WTC11 (cell line): Measurements from ENCODE around the gene SRPK1. TPM values are rescaled to one million over a fixed set of nuclear protein-coding genes. Genes with fewer than 3 reads are reported as not detected.

ENCODE experiments used
- FOXP1 ChIP-seq: sonication (generic); formaldehyde crosslinking; IDR thresholded peaks from 2 replicates; pipeline ENCODE4 v1.8.0; 2022; ENCODE audit warnings: missing genetic modification reagents, mild to moderate bottlenecking, moderate library complexity, borderline replicate concordance
- GABPB1 ChIP-seq: sonication (generic); formaldehyde crosslinking; IDR thresholded peaks from 2 replicates; pipeline ENCODE4 v1.8.1; 2023; ENCODE audit warnings: mild to moderate bottlenecking, missing genetic modification reagents
- HMGA2 ChIP-seq: fragments of 250-450 bp; sonication (Bioruptor Pico); IDR thresholded peaks from 2 replicates; pipeline ENCODE4 v1.4.0; 2021; ENCODE audit warnings: mild to moderate bottlenecking, moderate library complexity
- IRF2 ChIP-seq: sonication (generic); formaldehyde crosslinking; IDR thresholded peaks from 2 replicates; pipeline ENCODE4 v1.8.0; 2022; ENCODE audit warnings: low read depth, missing genetic modification reagents, borderline replicate concordance
- KAT7 ChIP-seq: sonication (generic); formaldehyde crosslinking; IDR thresholded peaks from 2 replicates; pipeline ENCODE4 v1.8.1; 2023; ENCODE audit warnings: missing genetic modification reagents, mild to moderate bottlenecking, borderline replicate concordance
- NFATC4 ChIP-seq: fragments of 250-450 bp; sonication (Bioruptor Pico); IDR thresholded peaks from 2 replicates; pipeline ENCODE4 v1.9.0; 2021; ENCODE audit warnings: mild to moderate bottlenecking
- NR1H2 ChIP-seq: sonication (generic); formaldehyde crosslinking; IDR thresholded peaks from 2 replicates; pipeline ENCODE4 v1.9.0; 2021; ENCODE audit warnings: mild to moderate bottlenecking, moderate library complexity, missing genetic modification reagents
- SMAD3 ChIP-seq: sonication (generic); formaldehyde crosslinking; IDR thresholded peaks from 2 replicates; pipeline ENCODE4 v1.8.0; 2022; ENCODE audit warnings: missing genetic modification reagents, mild to moderate bottlenecking, borderline replicate concordance
- SOX15 ChIP-seq: fragments of 250-450 bp; sonication (Bioruptor Pico); IDR thresholded peaks from 2 replicates; pipeline ENCODE4 v1.9.0; 2021; ENCODE audit warnings: mild to moderate bottlenecking
- TP53 ChIP-seq: sonication (generic); formaldehyde crosslinking; IDR thresholded peaks from 2 replicates; pipeline ENCODE4 v1.8.1; 2023; ENCODE audit warnings: mild to moderate bottlenecking, missing genetic modification reagents
- ZBTB21 ChIP-seq: sonication (generic); formaldehyde crosslinking; IDR thresholded peaks from 2 replicates; pipeline ENCODE4 v1.8.1; 2023; ENCODE audit warnings: mild to moderate bottlenecking, missing genetic modification reagents, borderline replicate concordance
- ZNF317 ChIP-seq: sonication (generic); formaldehyde crosslinking; IDR thresholded peaks from 2 replicates; pipeline ENCODE4 v1.8.1; 2023; ENCODE audit warnings: low read depth, mild to moderate bottlenecking, moderate library complexity, missing genetic modification reagents, borderline replicate concordance
- ZNF416 ChIP-seq: fragments of 250-450 bp; sonication (Bioruptor Pico); IDR thresholded peaks from 2 replicates; pipeline ENCODE4 v1.9.0; 2021; ENCODE audit warnings: mild to moderate bottlenecking, inconsistent platforms
- ZNF671 ChIP-seq: fragments of 250-450 bp; sonication (Bioruptor Pico); IDR thresholded peaks from 2 replicates; pipeline ENCODE4 v1.8.0; 2021; ENCODE audit warnings: mild to moderate bottlenecking
- total RNA-seq: library from RNA; stranded (reverse); gene quantifications from 3 replicates; pipeline ENCODE4 v1.2.3, GENCODE V29; 2021
- TF ChIP-seq, protein P1 (sequence below): fragments of 250-450 bp; sonication (Bioruptor Pico); IDR thresholded peaks from 2 replicates; pipeline ENCODE4 v1.9.0; 2021; ENCODE audit warnings: mild to moderate bottlenecking
- TF ChIP-seq, protein P2 (sequence below): sonication (generic); formaldehyde crosslinking; IDR thresholded peaks from 2 replicates; pipeline ENCODE4 v1.8.0; 2022; ENCODE audit warnings: missing genetic modification reagents
- TF ChIP-seq, protein P3 (sequence below): sonication (generic); formaldehyde crosslinking; IDR thresholded peaks from 2 replicates; pipeline ENCODE4 v1.8.1; 2023; ENCODE audit warnings: mild to moderate bottlenecking, missing genetic modification reagents
- TF ChIP-seq, protein P4 (sequence below): fragments of 200-600 bp; IDR thresholded peaks from 2 replicates; pipeline ENCODE4 v1.8.0; 2022; ENCODE audit warnings: antibody characterized with exemption
- TF ChIP-seq, protein P5 (sequence below): sonication (generic); formaldehyde crosslinking; IDR thresholded peaks from 2 replicates; pipeline ENCODE4 v1.8.1; 2023; ENCODE audit warnings: mild to moderate bottlenecking, missing genetic modification reagents
- TF ChIP-seq, protein P6 (sequence below): sonication (generic); formaldehyde crosslinking; IDR thresholded peaks from 2 replicates; pipeline ENCODE4 v1.8.0; 2023; ENCODE audit warnings: missing genetic modification reagents, mild to moderate bottlenecking, borderline replicate concordance
- TF ChIP-seq, protein P7 (sequence below): sonication (generic); formaldehyde crosslinking; IDR thresholded peaks from 2 replicates; pipeline ENCODE4 v1.8.0; 2023; ENCODE audit warnings: missing genetic modification reagents
- TF ChIP-seq, protein P8 (sequence below): sonication (generic); formaldehyde crosslinking; IDR thresholded peaks from 2 replicates; pipeline ENCODE4 v1.8.1; 2023; ENCODE audit warnings: mild to moderate bottlenecking, missing genetic modification reagents, moderate library complexity

SRPK1 gene
- total RNA-seq, 1 experiment from 2014 or later = 100.0 TPM

DNA sequence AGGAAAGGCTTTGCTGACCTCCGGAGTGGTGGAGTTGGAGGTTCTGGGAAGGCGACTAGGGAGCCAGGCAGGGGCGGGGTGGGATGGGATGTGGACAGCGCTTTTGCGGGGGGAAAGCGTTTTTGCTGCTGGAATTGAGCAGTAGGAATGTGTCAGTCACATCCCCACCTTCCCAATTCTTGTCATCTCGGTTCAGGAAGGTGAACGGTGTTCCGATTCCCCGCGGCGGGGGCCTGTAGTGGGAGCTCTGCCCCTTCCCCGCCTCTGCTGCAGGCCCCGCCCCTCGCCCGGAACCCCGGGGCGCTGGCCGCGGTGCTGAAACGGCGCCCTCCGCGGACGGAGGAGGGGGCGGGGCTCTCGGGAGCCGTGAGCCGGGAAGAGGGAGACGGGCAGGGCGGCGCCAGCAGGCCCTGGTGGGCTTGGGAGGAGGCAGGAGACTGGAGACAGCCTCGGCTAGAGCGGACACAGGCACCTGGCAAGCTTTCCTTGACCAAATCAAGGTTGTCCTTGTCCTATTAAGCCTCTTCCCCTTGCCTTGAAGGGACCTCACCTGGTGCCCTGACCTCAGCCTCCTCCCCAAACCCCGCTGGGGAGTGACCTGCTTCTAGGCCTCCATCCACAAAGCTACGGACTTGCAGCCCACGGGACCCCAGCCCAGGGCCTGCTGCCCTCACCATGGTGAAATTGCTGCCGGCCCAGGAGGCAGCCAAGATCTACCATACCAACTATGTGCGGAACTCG lies 115.7 kb downstream of the SRPK1 start, which contains the start of gene LHFPL5 (continued):
- no peak for TF ChIP-seq SOX15 (CRISPR knock-in tag)
- TF ChIP-seq, protein P1, sequence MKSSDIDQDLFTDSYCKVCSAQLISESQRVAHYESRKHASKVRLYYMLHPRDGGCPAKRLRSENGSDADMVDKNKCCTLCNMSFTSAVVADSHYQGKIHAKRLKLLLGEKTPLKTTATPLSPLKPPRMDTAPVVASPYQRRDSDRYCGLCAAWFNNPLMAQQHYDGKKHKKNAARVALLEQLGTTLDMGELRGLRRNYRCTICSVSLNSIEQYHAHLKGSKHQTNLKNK = no peak
- TF ChIP-seq HMGA2 (CRISPR knock-in tag) = no peak
- TF ChIP-seq ZNF317 (CRISPR knock-in tag) = peak; percentile 43; the same call in 1 of the 2 replicates
- TF ChIP-seq, protein P2, sequence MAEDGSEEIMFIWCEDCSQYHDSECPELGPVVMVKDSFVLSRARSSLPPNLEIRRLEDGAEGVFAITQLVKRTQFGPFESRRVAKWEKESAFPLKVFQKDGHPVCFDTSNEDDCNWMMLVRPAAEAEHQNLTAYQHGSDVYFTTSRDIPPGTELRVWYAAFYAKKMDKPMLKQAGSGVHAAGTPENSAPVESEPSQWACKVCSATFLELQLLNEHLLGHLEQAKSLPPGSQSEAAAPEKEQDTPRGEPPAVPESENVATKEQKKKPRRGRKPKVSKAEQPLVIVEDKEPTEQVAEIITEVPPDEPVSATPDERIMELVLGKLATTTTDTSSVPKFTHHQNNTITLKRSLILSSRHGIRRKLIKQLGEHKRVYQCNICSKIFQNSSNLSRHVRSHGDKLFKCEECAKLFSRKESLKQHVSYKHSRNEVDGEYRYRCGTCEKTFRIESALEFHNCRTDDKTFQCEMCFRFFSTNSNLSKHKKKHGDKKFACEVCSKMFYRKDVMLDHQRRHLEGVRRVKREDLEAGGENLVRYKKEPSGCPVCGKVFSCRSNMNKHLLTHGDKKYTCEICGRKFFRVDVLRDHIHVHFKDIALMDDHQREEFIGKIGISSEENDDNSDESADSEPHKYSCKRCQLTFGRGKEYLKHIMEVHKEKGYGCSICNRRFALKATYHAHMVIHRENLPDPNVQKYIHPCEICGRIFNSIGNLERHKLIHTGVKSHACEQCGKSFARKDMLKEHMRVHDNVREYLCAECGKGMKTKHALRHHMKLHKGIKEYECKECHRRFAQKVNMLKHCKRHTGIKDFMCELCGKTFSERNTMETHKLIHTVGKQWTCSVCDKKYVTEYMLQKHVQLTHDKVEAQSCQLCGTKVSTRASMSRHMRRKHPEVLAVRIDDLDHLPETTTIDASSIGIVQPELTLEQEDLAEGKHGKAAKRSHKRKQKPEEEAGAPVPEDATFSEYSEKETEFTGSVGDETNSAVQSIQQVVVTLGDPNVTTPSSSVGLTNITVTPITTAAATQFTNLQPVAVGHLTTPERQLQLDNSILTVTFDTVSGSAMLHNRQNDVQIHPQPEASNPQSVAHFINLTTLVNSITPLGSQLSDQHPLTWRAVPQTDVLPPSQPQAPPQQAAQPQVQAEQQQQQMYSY (CRISPR knock-in tag) = no peak
- TF ChIP-seq, protein P3, sequence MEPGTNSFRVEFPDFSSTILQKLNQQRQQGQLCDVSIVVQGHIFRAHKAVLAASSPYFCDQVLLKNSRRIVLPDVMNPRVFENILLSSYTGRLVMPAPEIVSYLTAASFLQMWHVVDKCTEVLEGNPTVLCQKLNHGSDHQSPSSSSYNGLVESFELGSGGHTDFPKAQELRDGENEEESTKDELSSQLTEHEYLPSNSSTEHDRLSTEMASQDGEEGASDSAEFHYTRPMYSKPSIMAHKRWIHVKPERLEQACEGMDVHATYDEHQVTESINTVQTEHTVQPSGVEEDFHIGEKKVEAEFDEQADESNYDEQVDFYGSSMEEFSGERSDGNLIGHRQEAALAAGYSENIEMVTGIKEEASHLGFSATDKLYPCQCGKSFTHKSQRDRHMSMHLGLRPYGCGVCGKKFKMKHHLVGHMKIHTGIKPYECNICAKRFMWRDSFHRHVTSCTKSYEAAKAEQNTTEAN = peak; percentile 89; the same call in 1 of the 2 replicates
- TF ChIP-seq GABPB1 (CRISPR knock-in tag) = peak; percentile 89
- TF ChIP-seq TP53 (CRISPR knock-in tag) = no peak
- TF ChIP-seq NFATC4 (CRISPR knock-in tag) = no peak
- TF ChIP-seq, protein P4, sequence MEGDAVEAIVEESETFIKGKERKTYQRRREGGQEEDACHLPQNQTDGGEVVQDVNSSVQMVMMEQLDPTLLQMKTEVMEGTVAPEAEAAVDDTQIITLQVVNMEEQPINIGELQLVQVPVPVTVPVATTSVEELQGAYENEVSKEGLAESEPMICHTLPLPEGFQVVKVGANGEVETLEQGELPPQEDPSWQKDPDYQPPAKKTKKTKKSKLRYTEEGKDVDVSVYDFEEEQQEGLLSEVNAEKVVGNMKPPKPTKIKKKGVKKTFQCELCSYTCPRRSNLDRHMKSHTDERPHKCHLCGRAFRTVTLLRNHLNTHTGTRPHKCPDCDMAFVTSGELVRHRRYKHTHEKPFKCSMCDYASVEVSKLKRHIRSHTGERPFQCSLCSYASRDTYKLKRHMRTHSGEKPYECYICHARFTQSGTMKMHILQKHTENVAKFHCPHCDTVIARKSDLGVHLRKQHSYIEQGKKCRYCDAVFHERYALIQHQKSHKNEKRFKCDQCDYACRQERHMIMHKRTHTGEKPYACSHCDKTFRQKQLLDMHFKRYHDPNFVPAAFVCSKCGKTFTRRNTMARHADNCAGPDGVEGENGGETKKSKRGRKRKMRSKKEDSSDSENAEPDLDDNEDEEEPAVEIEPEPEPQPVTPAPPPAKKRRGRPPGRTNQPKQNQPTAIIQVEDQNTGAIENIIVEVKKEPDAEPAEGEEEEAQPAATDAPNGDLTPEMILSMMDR = no peak
- TF ChIP-seq ZNF671 (CRISPR knock-in tag) = no peak
- TF ChIP-seq NR1H2 (CRISPR knock-in tag) = no peak
- TF ChIP-seq KAT7 (CRISPR knock-in tag) = no peak
- TF ChIP-seq, protein P5, sequence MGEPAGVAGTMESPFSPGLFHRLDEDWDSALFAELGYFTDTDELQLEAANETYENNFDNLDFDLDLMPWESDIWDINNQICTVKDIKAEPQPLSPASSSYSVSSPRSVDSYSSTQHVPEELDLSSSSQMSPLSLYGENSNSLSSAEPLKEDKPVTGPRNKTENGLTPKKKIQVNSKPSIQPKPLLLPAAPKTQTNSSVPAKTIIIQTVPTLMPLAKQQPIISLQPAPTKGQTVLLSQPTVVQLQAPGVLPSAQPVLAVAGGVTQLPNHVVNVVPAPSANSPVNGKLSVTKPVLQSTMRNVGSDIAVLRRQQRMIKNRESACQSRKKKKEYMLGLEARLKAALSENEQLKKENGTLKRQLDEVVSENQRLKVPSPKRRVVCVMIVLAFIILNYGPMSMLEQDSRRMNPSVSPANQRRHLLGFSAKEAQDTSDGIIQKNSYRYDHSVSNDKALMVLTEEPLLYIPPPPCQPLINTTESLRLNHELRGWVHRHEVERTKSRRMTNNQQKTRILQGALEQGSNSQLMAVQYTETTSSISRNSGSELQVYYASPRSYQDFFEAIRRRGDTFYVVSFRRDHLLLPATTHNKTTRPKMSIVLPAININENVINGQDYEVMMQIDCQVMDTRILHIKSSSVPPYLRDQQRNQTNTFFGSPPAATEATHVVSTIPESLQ = no peak
- TF ChIP-seq, protein P6, sequence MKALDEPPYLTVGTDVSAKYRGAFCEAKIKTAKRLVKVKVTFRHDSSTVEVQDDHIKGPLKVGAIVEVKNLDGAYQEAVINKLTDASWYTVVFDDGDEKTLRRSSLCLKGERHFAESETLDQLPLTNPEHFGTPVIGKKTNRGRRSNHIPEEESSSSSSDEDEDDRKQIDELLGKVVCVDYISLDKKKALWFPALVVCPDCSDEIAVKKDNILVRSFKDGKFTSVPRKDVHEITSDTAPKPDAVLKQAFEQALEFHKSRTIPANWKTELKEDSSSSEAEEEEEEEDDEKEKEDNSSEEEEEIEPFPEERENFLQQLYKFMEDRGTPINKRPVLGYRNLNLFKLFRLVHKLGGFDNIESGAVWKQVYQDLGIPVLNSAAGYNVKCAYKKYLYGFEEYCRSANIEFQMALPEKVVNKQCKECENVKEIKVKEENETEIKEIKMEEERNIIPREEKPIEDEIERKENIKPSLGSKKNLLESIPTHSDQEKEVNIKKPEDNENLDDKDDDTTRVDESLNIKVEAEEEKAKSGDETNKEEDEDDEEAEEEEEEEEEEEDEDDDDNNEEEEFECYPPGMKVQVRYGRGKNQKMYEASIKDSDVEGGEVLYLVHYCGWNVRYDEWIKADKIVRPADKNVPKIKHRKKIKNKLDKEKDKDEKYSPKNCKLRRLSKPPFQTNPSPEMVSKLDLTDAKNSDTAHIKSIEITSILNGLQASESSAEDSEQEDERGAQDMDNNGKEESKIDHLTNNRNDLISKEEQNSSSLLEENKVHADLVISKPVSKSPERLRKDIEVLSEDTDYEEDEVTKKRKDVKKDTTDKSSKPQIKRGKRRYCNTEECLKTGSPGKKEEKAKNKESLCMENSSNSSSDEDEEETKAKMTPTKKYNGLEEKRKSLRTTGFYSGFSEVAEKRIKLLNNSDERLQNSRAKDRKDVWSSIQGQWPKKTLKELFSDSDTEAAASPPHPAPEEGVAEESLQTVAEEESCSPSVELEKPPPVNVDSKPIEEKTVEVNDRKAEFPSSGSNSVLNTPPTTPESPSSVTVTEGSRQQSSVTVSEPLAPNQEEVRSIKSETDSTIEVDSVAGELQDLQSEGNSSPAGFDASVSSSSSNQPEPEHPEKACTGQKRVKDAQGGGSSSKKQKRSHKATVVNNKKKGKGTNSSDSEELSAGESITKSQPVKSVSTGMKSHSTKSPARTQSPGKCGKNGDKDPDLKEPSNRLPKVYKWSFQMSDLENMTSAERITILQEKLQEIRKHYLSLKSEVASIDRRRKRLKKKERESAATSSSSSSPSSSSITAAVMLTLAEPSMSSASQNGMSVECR = peak; percentile 97
- TF ChIP-seq FOXP1 (CRISPR knock-in tag) = peak; percentile 91
- TF ChIP-seq, protein P7, sequence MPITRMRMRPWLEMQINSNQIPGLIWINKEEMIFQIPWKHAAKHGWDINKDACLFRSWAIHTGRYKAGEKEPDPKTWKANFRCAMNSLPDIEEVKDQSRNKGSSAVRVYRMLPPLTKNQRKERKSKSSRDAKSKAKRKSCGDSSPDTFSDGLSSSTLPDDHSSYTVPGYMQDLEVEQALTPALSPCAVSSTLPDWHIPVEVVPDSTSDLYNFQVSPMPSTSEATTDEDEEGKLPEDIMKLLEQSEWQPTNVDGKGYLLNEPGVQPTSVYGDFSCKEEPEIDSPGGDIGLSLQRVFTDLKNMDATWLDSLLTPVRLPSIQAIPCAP (CRISPR knock-in tag) = peak; percentile 81
- TF ChIP-seq ZBTB21 = 0 out of 2 replicates have a peak, but pooled peaks have one; percentile 52
- no peak for TF ChIP-seq ZNF416
- no peak for TF ChIP-seq IRF2 (CRISPR knock-in tag)
- TF ChIP-seq, protein P8, sequence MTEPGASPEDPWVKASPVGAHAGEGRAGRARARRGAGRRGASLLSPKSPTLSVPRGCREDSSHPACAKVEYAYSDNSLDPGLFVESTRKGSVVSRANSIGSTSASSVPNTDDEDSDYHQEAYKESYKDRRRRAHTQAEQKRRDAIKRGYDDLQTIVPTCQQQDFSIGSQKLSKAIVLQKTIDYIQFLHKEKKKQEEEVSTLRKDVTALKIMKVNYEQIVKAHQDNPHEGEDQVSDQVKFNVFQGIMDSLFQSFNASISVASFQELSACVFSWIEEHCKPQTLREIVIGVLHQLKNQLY (CRISPR knock-in tag) = no peak; the same call in 1 of the 2 replicates
- TF ChIP-seq SMAD3 (CRISPR knock-in tag) = peak; percentile 94
